Measurements from ENCODE around the gene TNFSF13B. TPM values are rescaled to one million over a fixed set of nuclear protein-coding genes. Genes with fewer than 3 reads are reported as not detected.

TNFSF13B gene
- total RNA-seq, 1 experiment from 2014 or later = 1.1 TPM

DNA sequence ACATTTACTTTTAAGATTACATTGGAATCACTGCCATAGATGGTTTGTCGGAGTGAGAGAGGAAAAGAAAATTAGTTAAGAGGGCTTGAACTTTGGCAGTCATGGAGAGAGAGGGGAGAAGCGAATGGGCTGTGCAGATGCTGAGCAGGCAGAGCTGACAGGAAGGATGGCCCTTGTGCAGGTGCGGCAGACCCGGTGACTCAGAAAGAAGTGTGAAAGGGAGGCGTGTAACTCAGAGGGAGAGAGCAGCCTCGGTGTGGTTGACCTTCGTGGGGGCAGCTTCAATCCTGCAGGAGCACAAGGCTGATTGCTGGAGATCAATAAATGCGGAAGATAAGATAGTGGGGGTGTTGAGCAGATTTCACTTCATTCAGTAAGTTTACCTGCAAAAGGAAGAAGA, 76.9 kb downstream of the TNFSF13B start:
- no peak for DNase-seq (ENCODE audit: low read depth)

DNA sequence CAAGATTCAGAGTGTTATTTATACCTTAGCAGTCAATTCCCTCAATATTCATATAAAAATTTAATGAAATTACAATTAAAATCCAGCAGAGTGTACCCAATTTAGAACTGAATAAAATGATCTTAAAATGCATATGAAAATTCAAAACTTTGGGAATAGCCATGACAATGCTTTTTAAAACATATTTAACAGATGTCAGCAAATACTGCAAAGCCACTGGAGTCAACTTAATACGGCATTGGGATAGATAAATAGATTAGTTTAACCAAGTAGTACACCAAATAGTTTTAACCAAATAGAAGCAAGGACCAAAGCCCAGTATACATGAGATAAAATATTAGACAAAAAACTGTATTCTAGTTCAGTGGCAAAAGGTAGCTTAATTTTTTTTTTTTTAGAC, 79.8 kb downstream of the TNFSF13B start:
- no peak for DNase-seq (ENCODE audit: low read depth)

DNA sequence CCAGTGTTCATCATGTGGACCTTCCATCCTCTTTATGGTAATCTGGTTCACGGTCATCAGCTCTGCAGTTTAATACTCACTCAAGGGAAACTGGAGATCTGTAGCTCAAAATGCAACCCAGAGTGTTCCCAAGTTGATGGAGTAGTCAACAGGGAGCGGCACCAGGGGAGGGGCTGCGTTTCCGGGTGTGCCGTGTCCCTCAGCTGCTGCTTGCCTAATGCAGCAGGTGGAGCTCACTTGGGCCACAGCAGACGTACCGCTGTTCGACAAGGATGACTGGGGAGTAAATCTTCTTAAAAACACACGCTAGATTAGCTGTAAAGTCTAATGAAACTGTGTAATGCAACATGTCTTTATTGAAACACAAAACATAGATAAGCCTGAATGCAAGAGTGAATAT, 81.1 kb downstream of the TNFSF13B start:
- no peak for DNase-seq (ENCODE audit: low read depth)

DNA sequence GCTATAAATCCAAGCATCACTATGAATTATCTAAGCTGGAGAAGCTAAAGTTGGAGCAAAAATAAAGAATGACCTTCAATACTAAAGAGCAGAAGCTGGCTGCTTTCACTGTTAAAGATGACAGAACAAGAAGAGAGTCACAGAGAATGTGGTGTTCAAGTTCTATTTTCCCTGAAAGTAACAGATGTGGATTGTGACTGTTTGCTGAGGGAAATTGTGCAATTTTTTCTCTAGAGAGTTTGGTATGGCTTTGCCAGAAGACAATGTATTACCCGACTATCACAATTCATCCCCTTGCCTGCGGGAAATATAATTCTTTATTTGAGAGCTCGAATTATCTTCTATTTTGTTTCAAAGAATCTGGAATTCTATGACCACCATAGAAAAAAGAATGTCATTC, 83.1 kb downstream of the TNFSF13B start:
- DNase-seq (ENCODE audit: low read depth) = no peak

DNA sequence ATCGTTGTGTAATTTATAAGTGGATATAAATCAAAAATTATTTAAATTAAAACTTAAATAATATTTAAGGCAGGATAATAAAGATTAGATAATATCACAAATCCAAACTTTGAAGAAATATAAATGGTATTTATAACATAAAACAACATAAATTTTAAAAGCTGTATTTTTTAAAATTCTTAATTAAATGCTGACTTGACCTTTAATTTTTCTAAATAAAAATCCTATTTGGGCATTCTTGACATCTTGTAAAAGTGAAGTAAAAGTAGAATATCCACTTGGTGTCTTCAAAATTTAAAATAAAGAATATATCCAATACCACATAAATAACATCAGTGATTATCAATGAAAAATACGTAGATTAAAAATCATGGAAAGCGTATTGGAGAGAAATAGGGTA, 87.7 kb downstream of the TNFSF13B start:
- no peak for DNase-seq (ENCODE audit: low read depth)

Other genes with a start within 250 kb of the TNFSF13B start
- 7.8 and 8.3 TPM in 2 replicates for gene LIG4, start 54.2 kb upstream of the TNFSF13B start, total RNA-seq (2014; rRNA removed; shearing (Covaris generic))
- 4.4 and 5.4 TPM in 2 replicates for gene ABHD13, start 51.3 kb upstream of the TNFSF13B start, total RNA-seq (2014; rRNA removed; shearing (Covaris generic))